ENCODE measurements around the gene SLC38A8.

DNA sequence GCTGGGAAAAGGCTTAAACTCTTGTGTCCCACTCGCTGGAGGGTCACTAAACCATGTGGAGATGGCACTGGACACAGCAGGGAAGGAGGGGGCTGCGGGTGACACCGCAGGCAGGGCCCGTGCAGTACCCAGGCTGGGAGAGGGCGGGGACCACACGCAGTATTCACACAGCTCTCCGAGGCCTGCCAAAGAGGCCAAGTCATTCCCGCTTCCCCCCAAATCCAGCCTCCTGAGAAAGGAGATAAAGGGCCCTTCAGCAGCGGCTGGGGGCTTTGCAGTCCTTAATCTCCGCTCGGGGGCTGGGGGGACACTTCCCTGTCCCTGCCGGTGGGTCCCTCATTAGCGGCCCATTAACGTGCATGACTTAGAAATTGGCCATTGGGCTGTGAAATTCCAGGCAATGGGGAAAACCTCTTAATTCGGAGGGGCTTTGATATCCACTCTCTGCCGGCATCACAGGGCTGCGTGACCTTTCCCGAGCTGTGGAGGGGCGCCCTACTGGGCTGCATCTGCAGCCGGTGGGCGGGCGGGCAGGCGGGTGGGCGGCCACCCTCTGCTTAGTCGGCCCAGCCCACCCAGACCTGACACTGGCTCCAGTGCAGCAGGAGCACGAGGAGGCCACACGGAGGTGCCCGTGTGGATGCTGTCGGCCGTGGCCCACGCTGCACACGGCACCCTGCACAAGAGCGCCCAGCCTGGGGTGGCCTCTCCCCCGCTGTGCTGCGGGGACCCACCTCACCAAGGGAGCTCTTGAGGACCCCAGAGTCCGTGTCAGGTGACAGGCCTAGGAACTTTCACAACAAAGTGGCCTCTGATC lies 2.6 kb upstream of the SLC38A8 start:
- no peak for TF ChIP-seq POLR2A (IDR thresholded peaks at IDR 0.05)
- TF ChIP-seq CTCF (IDR thresholded peaks at IDR 0.05) = no peak
- no peak for TF ChIP-seq POLR2AphosphoS5 (IDR thresholded peaks at IDR 0.05)
